Neural progenitor cell (in vitro differentiated cells): ENCODE results near the gene TRIM63. TPM values are rescaled to one million over a fixed set of nuclear protein-coding genes. Genes with fewer than 3 reads are reported as not detected.
A peak's percentile ranks its signal among the peaks of the same experiment; 100 is the strongest.

Source experiments
- DNase-seq: peaks from one replicate; pipeline ENCODE4 v3.0.0-alpha.2; 2016; ENCODE audit warnings: low spot score
- H2AFZ ChIP-seq: fragments of 200-600 bp; sonication (generic); replicated peaks from 2 replicates; pipeline ENCODE4 v1.6.1; 2016; ENCODE audit warnings: antibody characterized with exemption
- H3F3A ChIP-seq: fragments of 200-600 bp; sonication (generic); 2 replicates; pipeline ENCODE4 v1.6.1; 2016; ENCODE audit warnings: antibody characterized with exemption, low read depth
- H3K27ac ChIP-seq: fragments of 200-600 bp; sonication (generic); 2 replicates; pipeline ENCODE4 v1.5.1; 2016; ENCODE audit warnings: mild to moderate bottlenecking
- H3K27me3 ChIP-seq: fragments of 200-600 bp; sonication (generic); 2 replicates; pipeline ENCODE4 v1.6.1; 2016; ENCODE audit warnings: mild to moderate bottlenecking, moderate library complexity
- H3K36me3 ChIP-seq: fragments of 200-600 bp; sonication (generic); 2 replicates; pipeline ENCODE4 v1.5.1; 2016
- H3K4me1 ChIP-seq: fragments of 200-600 bp; sonication (generic); 2 replicates; pipeline ENCODE4 v1.6.1; 2016; ENCODE audit warnings: mixed run types
- H3K4me2 ChIP-seq: fragments of 200-600 bp; sonication (generic); 2 replicates; pipeline ENCODE4 v1.6.1; 2016
- H3K4me3 ChIP-seq: fragments of 200-600 bp; sonication (generic); 2 replicates; pipeline ENCODE4 v1.5.1; 2016
- H3K79me2 ChIP-seq: fragments of 200-600 bp; sonication (generic); 2 replicates; pipeline ENCODE4 v1.6.1; 2016; ENCODE audit warnings: low read depth
- H3K9ac ChIP-seq: fragments of 200-600 bp; sonication (generic); 2 replicates; pipeline ENCODE4 v1.6.1; 2016
- H3K9me3 ChIP-seq: fragments of 200-600 bp; sonication (generic); 2 replicates; pipeline ENCODE4 v1.5.1; 2016; ENCODE audit warnings: low read depth
- H4K20me1 ChIP-seq: fragments of 200-600 bp; sonication (generic); 2 replicates; pipeline ENCODE4 v1.6.1; 2016; ENCODE audit warnings: low read depth
- H3K27ac Mint-ChIP-seq: 3 replicates; pipeline ENCODE4 v1.8.0; 2021; ENCODE audit warnings: mixed read lengths
- H3K27me3 Mint-ChIP-seq: 2 replicates; pipeline ENCODE4 v1.8.0; 2022; ENCODE audit warnings: low read depth, mild to moderate bottlenecking, inconsistent platforms, moderate library complexity, mixed read lengths; ENCODE audit not compliant: insufficient read depth
- H3K36me3 Mint-ChIP-seq: 3 replicates; pipeline ENCODE4 v1.8.0; 2021; ENCODE audit warnings: mixed read lengths
- H3K4me1 Mint-ChIP-seq: 3 replicates; pipeline ENCODE4 v1.8.0; 2021; ENCODE audit warnings: mixed read lengths
- H3K4me3 Mint-ChIP-seq: 3 replicates; pipeline ENCODE4 v1.8.0; 2021; ENCODE audit warnings: mild to moderate bottlenecking, moderate library complexity, mixed read lengths
- H3K9me3 Mint-ChIP-seq: 3 replicates; pipeline ENCODE4 v1.8.0; 2020; ENCODE audit warnings: mixed read lengths
- CTCF ChIP-seq: fragments of 200-600 bp; sonication (generic); IDR thresholded peaks from 2 replicates; pipeline ENCODE4 v1.5.1; 2017; ENCODE audit warnings: antibody characterized with exemption, mild to moderate bottlenecking
- EZH2 ChIP-seq: fragments of 200-600 bp; sonication (generic); IDR thresholded peaks from 2 replicates; pipeline ENCODE4 v1.6.1; 2017; ENCODE audit warnings: antibody characterized with exemption, mild to moderate bottlenecking, moderate library complexity
- EZH2phosphoT487 ChIP-seq: fragments of 200-600 bp; sonication (generic); IDR thresholded peaks from 2 replicates; pipeline ENCODE4 v1.6.1; 2017; ENCODE audit warnings: antibody characterized with exemption
- total RNA-seq: library from RNA; depleted of rRNA; stranded (reverse); fragments of >200 nt; gene quantifications from 2 replicates; pipeline ENCODE4 v1.2.3, GENCODE V29; 2015; ENCODE audit warnings: low replicate concordance

TRIM63 gene
- total RNA-seq, 1 donor from 2014 or later = not detected

DNA sequence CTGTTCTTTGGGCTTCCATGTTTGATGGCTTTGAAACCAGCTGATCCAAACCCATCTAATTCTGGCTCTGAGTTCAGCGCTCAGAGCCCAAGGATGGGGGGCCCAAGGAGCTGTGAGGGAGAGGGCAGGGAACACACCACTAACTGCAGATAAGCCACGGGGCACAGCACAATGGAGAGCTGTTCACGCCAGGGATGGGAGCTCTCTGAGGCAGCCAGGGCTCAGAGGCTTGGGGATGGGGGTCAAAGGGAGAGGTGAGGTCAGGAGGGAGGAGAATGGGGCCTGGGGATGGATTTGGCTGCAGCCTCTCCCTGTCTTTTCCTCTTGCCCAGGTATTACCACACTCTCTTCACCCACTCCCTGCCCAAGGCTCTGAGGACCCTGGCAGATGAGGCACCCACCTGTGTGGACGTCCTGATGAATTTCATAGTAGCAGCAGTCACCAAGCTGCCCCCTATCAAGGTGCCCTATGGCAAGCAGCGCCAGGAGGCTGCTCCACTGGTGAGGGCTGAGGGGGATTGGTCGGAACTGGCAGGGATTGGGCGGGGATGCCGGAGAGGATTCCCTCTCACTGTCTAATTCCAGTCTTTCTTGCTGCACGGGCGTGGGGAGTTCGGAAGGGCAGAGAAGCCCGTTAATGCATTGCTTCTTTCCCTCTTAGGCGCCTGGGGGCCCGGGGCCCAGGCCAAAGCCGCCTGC, 32.8 kb downstream of the TRIM63 start:
- Histone ChIP-seq H3K4me2 (peak overlapping the region; percentile 92), H3K4me1 (peaks cover 5% of the 10 kb centered on the region), H3K27me3 (peaks cover 56% of the 10 kb centered on the region), H3K27ac (no peak overlapping the region), H3F3A (no peaks in the 10 kb centered on the region), H3K4me3 (peak overlapping the region; percentile 65), H3K9me3 (no peaks in the 10 kb centered on the region), H2AFZ (peak overlapping the region; percentile 89), H3K9ac (no peak overlapping the region), H3K79me2 (no peaks in the 10 kb centered on the region), H3K36me3 (no peaks in the 10 kb centered on the region), H4K20me1 (no peaks in the 10 kb centered on the region)
- Mint-ChIP-seq H3K27ac (no peak overlapping the region), H3K4me1 (peaks cover 17% of the 10 kb centered on the region), H3K36me3 (no peaks in the 10 kb centered on the region), H3K4me3 (peak overlapping the region; percentile 91), H3K27me3 (peaks cover 14% of the 10 kb centered on the region), H3K9me3 (no peaks in the 10 kb centered on the region)
- no peak for TF ChIP-seq CTCF
- no peak for TF ChIP-seq EZH2
- no peak for TF ChIP-seq EZH2phosphoT487
- peak; percentile 45 for DNase-seq

DNA sequence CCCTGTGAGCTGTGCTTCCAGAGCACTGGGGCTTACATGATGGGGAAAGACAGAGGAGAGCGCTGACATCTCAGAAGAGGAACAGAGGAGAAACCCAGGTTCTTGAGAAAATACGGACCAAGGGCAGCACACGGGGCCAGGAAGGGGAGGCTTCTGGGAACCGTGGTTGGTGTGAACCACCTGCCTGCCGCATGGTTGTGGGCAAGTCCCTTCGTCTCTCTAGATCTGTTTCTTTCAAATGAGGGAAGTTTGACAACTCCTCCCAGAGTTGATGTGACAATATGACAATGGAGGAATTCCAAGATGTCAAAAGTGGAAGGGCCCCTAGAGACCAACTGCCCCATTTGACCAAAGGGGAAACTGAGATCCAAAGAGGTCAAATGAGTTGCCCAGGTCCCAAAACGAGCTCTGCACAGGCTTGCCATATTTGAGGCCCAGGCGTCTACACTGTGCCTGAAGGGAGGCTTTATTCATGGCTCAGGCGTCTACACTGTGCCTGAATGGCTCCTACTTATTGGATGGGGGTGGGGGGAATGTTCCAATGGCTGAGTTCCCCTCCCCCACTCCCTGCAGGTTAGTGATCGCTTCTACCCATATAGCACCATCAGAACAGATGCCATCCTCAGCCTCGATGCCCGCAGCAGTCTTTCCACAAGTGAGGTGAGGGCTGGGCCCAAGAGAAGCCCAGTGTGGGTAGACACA, 34.6 kb downstream of the TRIM63 start:
- no peaks in the 10 kb centered on the region for H3K9me3 Mint-ChIP-seq
- H3K36me3 Mint-ChIP-seq = no peaks in the 10 kb centered on the region
- H3K4me3 Mint-ChIP-seq = no peak overlapping the region
- no peak overlapping the region for H3K4me2 ChIP-seq
- H3K9me3 ChIP-seq = no peaks in the 10 kb centered on the region
- no peak overlapping the region for H2AFZ ChIP-seq
- peak overlapping the region; percentile 84 for H3K27ac Mint-ChIP-seq
- H3K27me3 Mint-ChIP-seq = peaks cover 14% of the 10 kb centered on the region
- no peaks in the 10 kb centered on the region for H3K36me3 ChIP-seq
- H3K27ac ChIP-seq = no peak overlapping the region
- no peak overlapping the region for H3K9ac ChIP-seq
- peaks cover 5% of the 10 kb centered on the region for H3K4me1 ChIP-seq
- TF ChIP-seq EZH2phosphoT487 (no peak), CTCF (no peak), EZH2 (no peak)
- H3K27me3 ChIP-seq = peaks cover 39% of the 10 kb centered on the region
- no peaks in the 10 kb centered on the region for H3F3A ChIP-seq
- H3K4me1 Mint-ChIP-seq = peaks cover 19% of the 10 kb centered on the region
- no peak overlapping the region for H3K4me3 ChIP-seq
- DNase-seq = no peak
- no peaks in the 10 kb centered on the region for H3K79me2 ChIP-seq
- H4K20me1 ChIP-seq = no peaks in the 10 kb centered on the region

DNA sequence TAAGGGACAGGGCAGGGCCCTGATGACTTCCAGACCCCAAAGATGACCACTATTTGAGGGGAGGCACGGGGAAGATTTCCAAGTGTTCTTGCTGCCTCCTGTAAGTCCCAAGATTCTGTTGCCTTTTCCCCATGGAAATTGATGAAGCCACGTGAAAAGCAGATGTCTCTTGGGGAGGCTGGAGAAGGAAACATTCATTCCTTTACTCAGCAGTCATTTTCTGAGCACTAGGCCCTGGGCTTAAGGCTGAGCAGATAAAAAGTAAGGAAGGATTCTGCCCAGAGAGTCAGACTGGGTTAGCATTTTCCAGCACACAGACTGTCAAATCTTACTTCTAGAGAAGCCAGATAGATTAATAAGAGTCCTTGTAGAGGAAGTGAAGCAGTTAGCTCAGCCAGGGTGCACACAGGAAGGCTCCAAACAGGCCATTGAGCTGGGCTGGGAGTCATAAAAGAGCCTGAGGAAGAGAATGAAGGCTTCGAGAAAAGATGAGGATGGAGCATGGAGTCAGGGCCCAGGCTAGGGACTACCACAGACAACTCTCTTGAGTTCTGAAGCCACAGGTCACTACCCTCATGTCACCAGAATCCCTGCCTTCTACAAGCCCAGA, 35.7 kb downstream of the TRIM63 start:
- Histone ChIP-seq H3K9ac (no peak overlapping the region), H3K4me3 (no peak overlapping the region), H3K27me3 (peaks cover 28% of the 10 kb centered on the region), H2AFZ (no peak overlapping the region), H3K4me2 (no peak overlapping the region), H3K9me3 (no peaks in the 10 kb centered on the region), H3K4me1 (peaks cover 5% of the 10 kb centered on the region), H3K79me2 (no peaks in the 10 kb centered on the region), H3K36me3 (no peaks in the 10 kb centered on the region), H3F3A (no peaks in the 10 kb centered on the region), H4K20me1 (no peaks in the 10 kb centered on the region), H3K27ac (no peak overlapping the region)
- TF ChIP-seq EZH2 (no peak), CTCF (no peak), EZH2phosphoT487 (no peak)
- Mint-ChIP-seq H3K36me3 (no peaks in the 10 kb centered on the region), H3K4me1 (peaks cover 22% of the 10 kb centered on the region), H3K4me3 (peak overlapping the region; percentile 19), H3K9me3 (no peaks in the 10 kb centered on the region), H3K27ac (no peak overlapping the region), H3K27me3 (peaks cover 15% of the 10 kb centered on the region)
- DNase-seq = no peak
